ENCODE data around the gene CAPN9.

The CAPN9 gene

GRCh38 chr1:230749635-230750034, 2.4 kb downstream of the CAPN9 start:
- no peak overlapping the region for H3K4me3 Mint-ChIP-seq
- H3K27ac Mint-ChIP-seq: peak overlapping the region; percentile 23 to 86 (median 74)
- H3K4me1 Mint-ChIP-seq: peaks cover 56% of the 10 kb centered on the region
- H3K36me3 Mint-ChIP-seq (ENCODE audit: low read depth): no peaks in the 10 kb centered on the region
- H3K9me3 Mint-ChIP-seq: no peaks in the 10 kb centered on the region
- peaks cover 8% of the 10 kb centered on the region for H3K27me3 Mint-ChIP-seq (ENCODE audit: low read depth)
- TF ChIP-seq CTCF (IDR thresholded peaks at IDR 0.05; ENCODE audit: unreplicated experiment in 3 of 3): no peak

- Mint-ChIP-seq H3K27ac (peak overlapping the region in 2 of 3 experiments; percentile 74 to 86), H3K36me3 (ENCODE audit: low read depth) (no peaks in the 10 kb centered on the region), H3K4me3 (no peak overlapping the region), H3K4me1 (peaks cover 55% of the 10 kb centered on the region), H3K27me3 (ENCODE audit: low read depth) (peaks cover 8% of the 10 kb centered on the region), H3K9me3 (no peaks in the 10 kb centered on the region)
- no peak for TF ChIP-seq CTCF (IDR thresholded peaks at IDR 0.05; ENCODE audit: unreplicated experiment in 3 of 3)
Measured at GRCh38 chr1:230750576-230750975, 3.4 kb downstream of the CAPN9 start.

GRCh38 chr1:230750986-230751625, 3.9 kb downstream of the CAPN9 start:
- Mint-ChIP-seq H3K27ac (peak overlapping the region; percentile 43 to 74 (median 68)), H3K4me3 (peak overlapping the region in 2 of 3 experiments; percentile 13 to 35), H3K9me3 (no peaks in the 10 kb centered on the region), H3K36me3 (ENCODE audit: low read depth) (no peaks in the 10 kb centered on the region), H3K27me3 (ENCODE audit: low read depth) (peaks cover 8% of the 10 kb centered on the region), H3K4me1 (peaks cover 59% of the 10 kb centered on the region)
- TF ChIP-seq CTCF (IDR thresholded peaks at IDR 0.05; ENCODE audit: unreplicated experiment in 3 of 3): no peak

- Mint-ChIP-seq H3K4me1 (peaks cover 59% of the 10 kb centered on the region), H3K9me3 (no peaks in the 10 kb centered on the region), H3K27me3 (ENCODE audit: low read depth) (peaks cover 8% of the 10 kb centered on the region), H3K4me3 (peak overlapping the region in 1 of 3 experiments; percentile 25), H3K27ac (peak overlapping the region; percentile 78 to 89 (median 85)), H3K36me3 (ENCODE audit: low read depth) (no peaks in the 10 kb centered on the region)
- no peak for TF ChIP-seq CTCF (IDR thresholded peaks at IDR 0.05; ENCODE audit: unreplicated experiment in 3 of 3)
Measured at GRCh38 chr1:230752407-230752806, 5.2 kb downstream of the CAPN9 start.

GRCh38 chr1:230753191-230753585, 6.0 kb downstream of the CAPN9 start:
- H3K27ac Mint-ChIP-seq: peak overlapping the region; percentile 28 to 89 (median 77)
- no peak for TF ChIP-seq CTCF (IDR thresholded peaks at IDR 0.05; ENCODE audit: unreplicated experiment in 3 of 3)
- peaks cover 63% of the 10 kb centered on the region for H3K4me1 Mint-ChIP-seq
- no peaks in the 10 kb centered on the region for H3K36me3 Mint-ChIP-seq (ENCODE audit: low read depth)
- H3K27me3 Mint-ChIP-seq (ENCODE audit: low read depth): peaks cover 8% of the 10 kb centered on the region
- H3K4me3 Mint-ChIP-seq: peak overlapping the region in 2 of 3 experiments; percentile 32
- no peaks in the 10 kb centered on the region for H3K9me3 Mint-ChIP-seq
